PC-9 (cell line): ENCODE results near the gene CNTNAP5. TPM values are rescaled to one million over a fixed set of nuclear protein-coding genes. Genes with fewer than 3 reads are reported as not detected.

Experiments
- BruUV-seq: library from RNA; stranded (reverse); fragments of 400-500 nt; replicated peaks from 2 replicates; lab custom pipeline; 2021; lab: Mats Ljungman, UMichigan
- CTCF ChIA-PET: fragments of 300-600 bp; sonication (Branson Sonifier 250); formaldehyde crosslinking; loops from one replicate; lab custom pipeline; 2022; ENCODE audit warnings: antibody characterized with exemption; lab: Charles Lee
- POLR2A ChIA-PET: fragments of 300-600 bp; sonication (Branson Sonifier 250); formaldehyde crosslinking; loops from one replicate; lab custom pipeline; 2022; ENCODE audit warnings: antibody characterized with exemption; ENCODE audit not compliant: unreplicated experiment; lab: Charles Lee
- DNase-seq, 2 experiments: peaks; one replicate each; pipeline versions ENCODE4 v3.0.0 to v3.0.0-alpha.2; 2015 to 2022; ENCODE audit warnings: mixed read lengths in 1 of 2
- H2AFZ ChIP-seq: fragments of 200-600 bp; sonication (generic); 2 replicates; pipeline ENCODE4 v1.8.1; 2017; ENCODE audit warnings: antibody characterized with exemption
- H3F3A ChIP-seq: fragments of 200-600 bp; sonication (generic); 2 replicates; pipeline ENCODE4 v1.8.1; 2017; ENCODE audit warnings: antibody characterized with exemption, mild to moderate bottlenecking, low read depth; ENCODE audit not compliant: insufficient read depth
- H3K27ac ChIP-seq: fragments of 200-600 bp; sonication (generic); 2 replicates; pipeline ENCODE4 v1.6.1; 2016; ENCODE audit warnings: mixed run types
- H3K27me3 ChIP-seq: fragments of 200-600 bp; sonication (generic); 2 replicates; pipeline ENCODE4 v1.6.1; 2016; ENCODE audit warnings: low read depth, mixed run types; ENCODE audit not compliant: insufficient read depth
- H3K36me3 ChIP-seq: fragments of 200-600 bp; sonication (generic); 2 replicates; pipeline ENCODE4 v1.6.1; 2016; ENCODE audit warnings: low read depth, mixed run types
- H3K4me1 ChIP-seq: fragments of 200-600 bp; sonication (generic); replicated peaks from 2 replicates; pipeline ENCODE4 v1.6.1; 2016; ENCODE audit warnings: mixed run types; ENCODE audit not compliant: insufficient read depth
- H3K4me2 ChIP-seq: fragments of 200-600 bp; sonication (generic); 2 replicates; pipeline ENCODE4 v1.6.1; 2017; ENCODE audit warnings: mixed run types
- H3K4me3 ChIP-seq: fragments of 200-600 bp; sonication (generic); 2 replicates; pipeline ENCODE4 v1.6.1; 2016; ENCODE audit warnings: mixed run types
- H3K79me2 ChIP-seq: fragments of 200-600 bp; sonication (generic); 2 replicates; pipeline ENCODE4 v1.6.1; 2017; ENCODE audit warnings: low read depth, mixed run types
- H3K9me2 ChIP-seq: fragments of 200-600 bp; sonication (generic); 2 replicates; pipeline ENCODE4 v1.8.1; 2017; ENCODE audit warnings: mild to moderate bottlenecking; ENCODE audit not compliant: insufficient read depth
- H3K9me3 ChIP-seq: fragments of 200-600 bp; sonication (generic); 2 replicates; pipeline ENCODE4 v1.8.1; 2016; ENCODE audit warnings: low read depth; ENCODE audit not compliant: insufficient read depth
- H4K20me1 ChIP-seq: fragments of 200-600 bp; sonication (generic); 2 replicates; pipeline ENCODE4 v1.8.1; 2017; ENCODE audit not compliant: insufficient read depth
- EZH2 ChIP-seq: fragments of 200-600 bp; sonication (generic); IDR thresholded peaks from 2 replicates; pipeline ENCODE4 v1.8.0; 2017; ENCODE audit warnings: antibody characterized with exemption, low read depth
- intact Hi-C: fragments of 100-400 bp; cut with micrococcal nuclease; formaldehyde crosslinking; loops from one replicate; pipeline ENCODE4 v1.10.0; 2022; ENCODE audit not compliant: unreplicated experiment
- total RNA-seq: library from RNA; stranded (reverse); gene quantifications from 2 replicates; pipeline ENCODE4 v1.2.3, GENCODE V29; 2021
- TF ChIP-seq, protein P1 (sequence below): fragments of 200-600 bp; sonication (generic); conservative IDR thresholded peaks from 2 replicates; pipeline ENCODE4 v1.6.1; 2017; ENCODE audit warnings: mixed run types, antibody characterized with exemption, mild to moderate bottlenecking, moderate library complexity

Gene CNTNAP5
- total RNA-seq, 1 experiment from 2014 or later = not detected

GRCh38 chr2:124501575-124502152, 476.6 kb downstream of the CNTNAP5 start:
- H2AFZ ChIP-seq = no peak overlapping the region
- TF ChIP-seq EZH2 = no peak
- TF ChIP-seq, protein P1, sequence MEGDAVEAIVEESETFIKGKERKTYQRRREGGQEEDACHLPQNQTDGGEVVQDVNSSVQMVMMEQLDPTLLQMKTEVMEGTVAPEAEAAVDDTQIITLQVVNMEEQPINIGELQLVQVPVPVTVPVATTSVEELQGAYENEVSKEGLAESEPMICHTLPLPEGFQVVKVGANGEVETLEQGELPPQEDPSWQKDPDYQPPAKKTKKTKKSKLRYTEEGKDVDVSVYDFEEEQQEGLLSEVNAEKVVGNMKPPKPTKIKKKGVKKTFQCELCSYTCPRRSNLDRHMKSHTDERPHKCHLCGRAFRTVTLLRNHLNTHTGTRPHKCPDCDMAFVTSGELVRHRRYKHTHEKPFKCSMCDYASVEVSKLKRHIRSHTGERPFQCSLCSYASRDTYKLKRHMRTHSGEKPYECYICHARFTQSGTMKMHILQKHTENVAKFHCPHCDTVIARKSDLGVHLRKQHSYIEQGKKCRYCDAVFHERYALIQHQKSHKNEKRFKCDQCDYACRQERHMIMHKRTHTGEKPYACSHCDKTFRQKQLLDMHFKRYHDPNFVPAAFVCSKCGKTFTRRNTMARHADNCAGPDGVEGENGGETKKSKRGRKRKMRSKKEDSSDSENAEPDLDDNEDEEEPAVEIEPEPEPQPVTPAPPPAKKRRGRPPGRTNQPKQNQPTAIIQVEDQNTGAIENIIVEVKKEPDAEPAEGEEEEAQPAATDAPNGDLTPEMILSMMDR = no peak
- intact Hi-C loops = no loop called here
- H3K27me3 ChIP-seq = peaks cover 12% of the 10 kb centered on the region
- no peaks in the 10 kb centered on the region for H3K79me2 ChIP-seq
- H4K20me1 ChIP-seq = no peaks in the 10 kb centered on the region
- H3K36me3 ChIP-seq = no peaks in the 10 kb centered on the region
- no peaks in the 10 kb centered on the region for H3K9me3 ChIP-seq
- H3K4me3 ChIP-seq = no peak overlapping the region
- DNase-seq = no peak
- H3K4me2 ChIP-seq = no peak overlapping the region
- ChIA-PET CTCF (no interaction called here), POLR2A (no interaction called here)
- no peaks in the 10 kb centered on the region for H3K4me1 ChIP-seq
- H3K9me2 ChIP-seq = no peaks in the 10 kb centered on the region
- H3F3A ChIP-seq = no peaks in the 10 kb centered on the region
- BruUV-seq = no TSS peak
- H3K27ac ChIP-seq = no peak overlapping the region

- BruUV-seq = no TSS peak
- H3K36me3 ChIP-seq = no peaks in the 10 kb centered on the region
- intact Hi-C loops = no loop called here
Observed at GRCh38 chr2:124514236-124514635, 489.1 kb downstream of the CNTNAP5 start.

GRCh38 chr2:124520953-124521352, 495.9 kb downstream of the CNTNAP5 start:
- Histone ChIP-seq H3K4me3 (no peak overlapping the region), H3K4me2 (no peak overlapping the region), H3K79me2 (no peaks in the 10 kb centered on the region), H4K20me1 (no peaks in the 10 kb centered on the region; the same call in 1 of the 2 replicates), H3K27ac (no peak overlapping the region), H2AFZ (no peak overlapping the region), H3F3A (no peaks in the 10 kb centered on the region), H3K9me2 (no peaks in the 10 kb centered on the region), H3K27me3 (no peaks in the 10 kb centered on the region), H3K36me3 (no peaks in the 10 kb centered on the region), H3K4me1 (no peaks in the 10 kb centered on the region), H3K9me3 (no peaks in the 10 kb centered on the region; the same call in 1 of the 2 replicates)
- intact Hi-C loops = no loop called here
- TF ChIP-seq, protein P1 = no peak
- TF ChIP-seq EZH2 = no peak
- no peak for DNase-seq
- BruUV-seq = no TSS peak
- CTCF ChIA-PET = no interaction called here
- POLR2A ChIA-PET = no interaction called here

More at GRCh38 chr2:124514236-124514635, 489.1 kb downstream of the CNTNAP5 start:
- Histone ChIP-seq H4K20me1 (no peaks in the 10 kb centered on the region), H3K9me3 (no peaks in the 10 kb centered on the region), H3K27ac (no peak overlapping the region), H3K27me3 (no peaks in the 10 kb centered on the region), H3F3A (no peaks in the 10 kb centered on the region), H3K79me2 (no peaks in the 10 kb centered on the region), H2AFZ (no peak overlapping the region), H3K9me2 (no peaks in the 10 kb centered on the region), H3K4me2 (no peak overlapping the region), H3K4me3 (no peak overlapping the region), H3K4me1 (no peaks in the 10 kb centered on the region)
- CTCF ChIA-PET = no interaction called here
- POLR2A ChIA-PET = no interaction called here
- no peak for TF ChIP-seq EZH2
- TF ChIP-seq, protein P1 = no peak
- no peak for DNase-seq
